ENCODE data around the gene HOXC9. TPM values are rescaled to one million over a fixed set of nuclear protein-coding genes. Genes with fewer than 3 reads are reported as not detected.

HOXC9 gene
- polyA plus RNA-seq, 3 donors = 21.0 to 25.3 (median 22.3) TPM

- no peak for DNase-seq (ENCODE audit: low read depth in 3 of 3, low spot score in 2 of 3)
Measured at GRCh38 chr12:54011665-54012532, 11.9 kb downstream of the HOXC9 start.

- no peak for DNase-seq (ENCODE audit: low read depth in 3 of 3, low spot score in 2 of 3)
Measured at GRCh38 chr12:54012631-54013409, 12.9 kb downstream of the HOXC9 start.

GRCh38 chr12:54014377-54015017, 14.5 kb downstream of the HOXC9 start:
- no peak for DNase-seq (ENCODE audit: low read depth in 3 of 3, low spot score in 2 of 3)

GRCh38 chr12:54015018-54015931, 15.3 kb downstream of the HOXC9 start:
- DNase-seq (ENCODE audit: low read depth in 3 of 3, low spot score in 2 of 3) = no peak

GRCh38 chr12:54016051-54016450, 16.1 kb downstream of the HOXC9 start:
- no peak for DNase-seq (ENCODE audit: low read depth in 3 of 3, low spot score in 2 of 3)

- peak in 2 of 3 donors; percentile 87 for DNase-seq (ENCODE audit: low read depth in 3 of 3, low spot score in 2 of 3)
Measured at GRCh38 chr12:54016478-54016964, 16.6 kb downstream of the HOXC9 start.

- no peak for DNase-seq (ENCODE audit: low read depth in 3 of 3, low spot score in 2 of 3)
Measured at GRCh38 chr12:54017027-54017788, 17.2 kb downstream of the HOXC9 start.

GRCh38 chr12:54017878-54018467, 18.0 kb downstream of the HOXC9 start:
- no peak for DNase-seq (ENCODE audit: low read depth in 3 of 3, low spot score in 2 of 3)

- no peak for DNase-seq (ENCODE audit: low read depth in 3 of 3, low spot score in 2 of 3)
Measured at GRCh38 chr12:54018468-54018984, 18.6 kb downstream of the HOXC9 start.

- DNase-seq (ENCODE audit: low read depth in 3 of 3, low spot score in 2 of 3) = no peak
Measured at GRCh38 chr12:54019091-54019811, 19.3 kb downstream of the HOXC9 start.

GRCh38 chr12:54019924-54020590, 20.1 kb downstream of the HOXC9 start:
- no peak for DNase-seq (ENCODE audit: low read depth in 3 of 3, low spot score in 2 of 3)

GRCh38 chr12:54020591-54021405, 20.8 kb downstream of the HOXC9 start:
- DNase-seq (ENCODE audit: low read depth in 3 of 3, low spot score in 2 of 3) = no peak

GRCh38 chr12:54021432-54022013, 21.6 kb downstream of the HOXC9 start:
- DNase-seq (ENCODE audit: low read depth in 3 of 3, low spot score in 2 of 3) = no peak

- no peak for DNase-seq (ENCODE audit: low read depth in 3 of 3, low spot score in 2 of 3)
Measured at GRCh38 chr12:54022960-54023884, 23.3 kb downstream of the HOXC9 start.

- DNase-seq (ENCODE audit: low read depth in 3 of 3, low spot score in 2 of 3) = no peak
Measured at GRCh38 chr12:54024127-54024526, 24.2 kb downstream of the HOXC9 start.
